Measurements from ENCODE around the gene CKS1B.

DNA sequence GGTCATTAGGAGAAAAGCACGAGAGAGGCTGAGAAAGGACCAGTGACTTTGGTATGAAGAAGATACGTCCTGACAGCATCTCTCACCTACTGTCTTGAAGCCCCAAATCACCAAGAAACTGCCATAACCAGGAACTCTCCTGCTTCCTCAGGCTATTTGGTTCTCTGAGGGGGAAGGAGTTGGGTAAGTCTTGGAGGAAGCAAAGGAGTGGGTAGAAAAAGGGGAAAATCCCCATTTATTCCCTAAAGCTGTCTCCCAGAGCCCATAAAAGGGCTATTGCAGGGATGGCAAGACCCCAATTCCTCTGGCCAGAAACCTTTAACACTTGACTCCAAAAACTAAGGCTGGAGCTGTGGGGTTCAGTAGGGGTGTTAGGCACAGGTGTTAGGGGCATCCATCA is 16.4 kb upstream of the CKS1B start:
- TF ChIP-seq, protein P1, sequence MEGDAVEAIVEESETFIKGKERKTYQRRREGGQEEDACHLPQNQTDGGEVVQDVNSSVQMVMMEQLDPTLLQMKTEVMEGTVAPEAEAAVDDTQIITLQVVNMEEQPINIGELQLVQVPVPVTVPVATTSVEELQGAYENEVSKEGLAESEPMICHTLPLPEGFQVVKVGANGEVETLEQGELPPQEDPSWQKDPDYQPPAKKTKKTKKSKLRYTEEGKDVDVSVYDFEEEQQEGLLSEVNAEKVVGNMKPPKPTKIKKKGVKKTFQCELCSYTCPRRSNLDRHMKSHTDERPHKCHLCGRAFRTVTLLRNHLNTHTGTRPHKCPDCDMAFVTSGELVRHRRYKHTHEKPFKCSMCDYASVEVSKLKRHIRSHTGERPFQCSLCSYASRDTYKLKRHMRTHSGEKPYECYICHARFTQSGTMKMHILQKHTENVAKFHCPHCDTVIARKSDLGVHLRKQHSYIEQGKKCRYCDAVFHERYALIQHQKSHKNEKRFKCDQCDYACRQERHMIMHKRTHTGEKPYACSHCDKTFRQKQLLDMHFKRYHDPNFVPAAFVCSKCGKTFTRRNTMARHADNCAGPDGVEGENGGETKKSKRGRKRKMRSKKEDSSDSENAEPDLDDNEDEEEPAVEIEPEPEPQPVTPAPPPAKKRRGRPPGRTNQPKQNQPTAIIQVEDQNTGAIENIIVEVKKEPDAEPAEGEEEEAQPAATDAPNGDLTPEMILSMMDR (conservative IDR thresholded peaks at IDR 0.05; ENCODE audit: low read depth, low read length) = no peak
- no peak for TF ChIP-seq EZH2 (IDR thresholded peaks at IDR 0.05; ENCODE audit: borderline replicate concordance, low read depth, low read length, poor library complexity, severe bottlenecking)
